Measurements from ENCODE around the gene UBXN7.
"Not testable (repeated sequence)": the region's sequence is repeated elsewhere in the genome, so short reads cannot be mapped to it uniquely, and the experiment has no call there.

Gene UBXN7

GRCh38 chr3:196432137-196432879 is at the start of gene UBXN7:
Gene UBXN7 (minus strand): TSS chr3:196432427. CDS start chr3:196432399, 28 bp downstream.
- DNase-seq = peak; percentile 88 to 92

GRCh38 chr3:196477678-196478077 is 45.5 kb upstream of the UBXN7 start:
- no peak for DNase-seq

DNA sequence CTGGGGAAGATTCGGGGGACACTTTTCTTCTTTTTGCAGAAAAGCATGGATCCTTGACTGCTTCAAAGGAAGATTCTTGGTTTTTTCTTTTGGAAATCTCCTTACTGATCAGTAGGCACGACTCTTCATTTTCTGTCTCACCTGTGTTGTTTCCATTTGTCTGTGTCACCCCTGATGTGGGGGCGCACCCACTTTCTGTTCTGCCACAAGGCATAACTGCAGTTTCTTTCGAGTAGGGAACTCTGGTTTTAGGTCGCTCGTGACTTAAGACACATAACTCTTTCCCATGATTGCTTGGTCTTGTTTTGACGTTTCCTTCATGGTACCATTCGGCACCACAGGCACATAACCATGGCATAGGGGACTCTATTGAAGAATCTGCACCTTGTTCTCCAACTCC is 40.1 kb upstream of the UBXN7 start:
- no peak for DNase-seq

GRCh38 chr3:196471551-196471950 is 39.3 kb upstream of the UBXN7 start:
- no peak for DNase-seq

- not testable (repeated sequence) for DNase-seq
These were observed 38.0 kb upstream of the UBXN7 start for GRCh38 chr3:196470182-196470581.

GRCh38 chr3:196463804-196464203 is 31.6 kb upstream of the UBXN7 start:
- DNase-seq = no peak

- DNase-seq = no peak
These were observed 31.2 kb upstream of the UBXN7 start for GRCh38 chr3:196463478-196463756.

- not testable (repeated sequence) for DNase-seq
These were observed 30.7 kb upstream of the UBXN7 start for GRCh38 chr3:196462680-196463477.

DNA sequence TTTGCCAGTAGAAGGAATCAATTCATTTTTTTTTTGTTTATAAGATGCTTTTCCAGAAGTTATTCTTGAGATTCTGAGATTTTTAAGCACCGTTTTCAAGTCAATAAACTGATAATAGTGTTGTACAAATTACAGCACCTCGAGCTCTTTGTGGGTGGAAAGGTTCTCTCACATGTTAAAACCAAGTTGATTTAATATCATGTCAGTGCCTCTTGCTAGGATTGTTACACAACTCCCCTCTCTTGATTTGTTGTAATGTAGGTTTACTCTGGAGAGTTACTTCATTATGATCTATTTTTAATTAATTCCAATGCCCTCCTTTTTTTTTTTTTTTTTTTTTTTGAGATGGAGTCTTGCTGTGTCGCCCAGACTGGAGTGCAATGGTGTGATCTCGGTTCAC is 25.8 kb upstream of the UBXN7 start:
- no peak for DNase-seq

DNA sequence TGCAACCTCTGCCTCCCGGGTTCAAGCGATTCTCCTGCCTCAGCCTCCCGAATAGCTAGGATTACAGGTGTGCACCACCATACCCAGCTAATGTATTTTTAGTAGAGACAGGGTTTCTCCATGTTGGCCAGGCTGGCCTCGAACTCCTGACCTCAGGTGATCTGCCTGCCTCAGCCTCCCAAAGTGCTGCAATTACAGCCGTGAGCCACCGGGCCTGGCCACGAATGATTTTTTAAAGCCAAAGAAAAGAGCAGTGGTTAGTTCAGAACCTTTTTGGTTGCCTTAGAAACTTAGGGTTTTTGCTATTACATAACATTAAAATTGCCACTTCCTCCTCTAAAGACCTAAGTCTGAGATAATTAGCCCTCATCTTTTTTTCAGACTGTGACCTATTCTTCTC is 25.2 kb upstream of the UBXN7 start:
- DNase-seq = peak in 1 of 2 donors; percentile 40

GRCh38 chr3:196454935-196455334 is 22.7 kb upstream of the UBXN7 start:
- DNase-seq = no peak

GRCh38 chr3:196445391-196445790 is 13.2 kb upstream of the UBXN7 start:
- DNase-seq = not testable (repeated sequence)

DNA sequence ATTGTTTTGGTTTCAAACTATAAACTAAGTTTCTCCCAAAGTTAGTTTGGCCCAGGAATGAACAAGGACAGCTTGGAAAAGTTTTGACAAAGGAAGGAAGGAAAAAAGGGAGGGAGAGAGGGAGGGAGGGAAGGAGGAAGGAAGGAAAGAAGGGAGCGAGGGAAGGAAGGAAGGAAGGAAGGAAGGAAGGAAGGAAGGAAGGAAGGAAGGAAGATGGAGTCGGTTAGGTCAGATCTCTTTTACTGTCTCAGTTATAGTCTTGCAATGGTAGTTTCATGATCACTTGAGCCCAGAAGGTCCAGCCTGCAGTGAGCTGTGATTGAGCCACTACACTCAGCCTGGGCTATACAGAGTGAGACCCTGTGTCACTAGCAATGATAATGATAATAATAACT is 12.3 kb upstream of the UBXN7 start:
- no peak for DNase-seq

- DNase-seq = no peak
These were observed 8.5 kb upstream of the UBXN7 start for GRCh38 chr3:196440696-196441095.

- no peak for DNase-seq
These were observed 7.9 kb upstream of the UBXN7 start for GRCh38 chr3:196440041-196440537.

DNA sequence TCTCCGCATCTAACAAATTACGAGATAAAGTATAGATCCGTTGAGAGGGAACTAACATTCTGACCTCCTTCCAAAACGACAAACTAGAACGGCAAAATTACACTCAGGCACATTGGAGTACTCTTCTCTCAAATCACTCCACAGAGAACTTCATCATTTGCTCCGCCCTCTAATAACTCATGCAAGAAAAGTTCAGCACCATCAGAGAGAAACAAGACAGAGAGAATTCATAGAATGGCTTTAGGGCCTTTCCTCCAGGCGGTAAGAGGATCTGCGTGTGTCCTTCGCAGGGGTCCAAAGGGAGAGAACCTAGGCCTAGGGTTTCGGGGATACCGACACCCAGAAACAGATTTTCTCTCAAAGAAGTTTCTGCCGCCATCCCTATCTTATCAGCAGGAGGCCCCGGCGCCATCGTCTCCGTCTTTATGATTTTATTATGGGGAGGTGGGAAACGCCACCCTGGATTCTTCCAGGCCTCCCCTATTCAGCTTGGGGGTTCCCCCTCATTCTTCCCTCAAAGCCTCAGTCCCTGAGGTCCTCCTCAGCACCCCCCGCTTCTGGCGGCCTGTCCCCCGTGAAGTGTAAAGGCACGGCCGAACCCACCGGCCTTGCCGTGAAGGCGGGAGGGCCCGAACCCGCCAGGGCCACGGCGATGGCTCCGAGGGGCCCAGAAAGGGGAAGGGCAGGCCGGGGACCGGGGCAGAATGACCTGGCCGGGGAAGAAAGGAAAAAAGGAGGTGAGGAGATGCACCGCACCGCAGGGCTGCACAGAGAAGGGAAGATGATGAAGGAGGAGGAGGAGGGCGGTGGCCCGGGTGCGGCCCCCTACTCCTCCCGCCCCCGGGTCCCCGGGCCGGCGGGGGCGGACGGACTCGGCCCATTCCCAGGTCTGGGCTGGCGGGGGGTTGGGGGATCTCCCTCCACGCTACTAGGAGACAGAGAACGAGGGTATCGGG is 768 bp downstream of the UBXN7 start:
- peak in 1 of 2 donors; percentile 33 for DNase-seq

DNA sequence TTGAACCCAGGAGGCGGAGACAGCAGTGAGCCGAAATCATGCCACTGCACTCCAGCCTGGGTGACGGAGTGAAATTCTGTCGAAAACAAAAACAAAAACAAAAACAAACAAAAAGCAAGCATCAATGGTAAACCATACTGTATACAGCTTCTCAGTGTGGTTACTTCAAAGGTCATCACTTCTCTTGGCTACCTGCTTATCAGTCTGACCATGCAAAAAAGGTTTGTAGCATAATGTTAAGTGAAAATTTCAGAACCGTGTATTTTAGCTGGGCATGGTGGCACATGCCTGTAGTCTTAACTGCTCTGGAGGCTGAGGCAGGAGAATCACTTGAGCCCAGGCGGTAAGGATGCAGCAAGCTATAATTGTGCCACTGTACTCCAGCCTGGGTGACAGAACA is 4.2 kb downstream of the UBXN7 start:
- DNase-seq = no peak

GRCh38 chr3:196424421-196424820 is 7.8 kb downstream of the UBXN7 start:
- DNase-seq = not testable (repeated sequence)

DNA sequence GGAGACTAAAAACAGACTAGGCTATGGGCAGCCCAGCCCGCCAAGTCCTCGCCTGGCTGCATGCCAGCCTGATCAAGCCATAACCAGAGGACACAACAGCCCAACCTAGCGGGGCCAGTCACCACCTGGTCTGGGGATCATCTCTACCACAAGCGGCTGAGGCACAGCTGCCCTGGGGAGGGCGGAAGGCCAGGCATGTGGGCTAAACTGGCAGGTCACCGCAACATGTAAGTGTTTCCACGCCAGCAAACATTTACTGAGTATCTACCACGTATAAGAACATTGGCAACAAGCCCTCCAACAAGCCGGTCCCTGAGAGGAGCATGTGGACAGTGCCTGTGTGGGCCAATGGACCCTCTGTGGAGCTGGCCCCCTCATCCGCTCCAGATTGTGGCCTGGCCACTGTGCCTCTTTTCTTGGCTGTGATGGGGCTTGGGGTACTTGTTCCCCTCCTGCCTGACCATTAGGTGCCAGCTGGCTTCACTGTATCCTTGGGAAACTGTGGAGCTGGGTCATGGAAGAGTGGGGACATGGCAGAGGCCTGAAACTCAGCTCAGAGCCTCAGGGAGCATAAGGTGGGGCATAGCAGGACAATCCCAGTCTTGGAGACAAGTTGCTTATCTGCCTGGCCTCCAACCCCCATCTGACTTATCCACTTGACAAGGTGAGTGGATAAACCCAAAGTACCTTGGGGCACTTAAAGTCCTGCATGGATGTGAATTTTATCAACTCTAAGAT is 9.0 kb downstream of the UBXN7 start:
- DNase-seq = no peak

DNA sequence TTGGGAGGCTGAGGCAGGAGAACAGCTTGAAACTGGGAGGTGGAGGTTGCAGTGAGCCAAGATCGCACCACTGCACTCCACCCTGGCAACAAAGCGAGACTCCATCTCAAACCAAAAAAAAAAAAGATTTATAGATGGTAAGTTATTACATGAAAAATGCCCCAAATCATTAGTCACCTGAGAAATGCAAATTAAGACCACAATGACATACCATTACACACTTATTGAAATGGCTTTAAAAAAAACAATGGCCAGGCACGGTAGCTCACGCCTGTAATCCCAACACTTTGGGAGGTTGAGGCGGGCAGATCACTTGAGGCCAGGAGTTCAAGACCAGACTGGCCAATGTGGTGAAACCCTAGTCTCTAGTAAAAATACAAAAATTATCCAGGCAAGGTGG is 10.6 kb downstream of the UBXN7 start:
- DNase-seq = not testable (repeated sequence)

DNA sequence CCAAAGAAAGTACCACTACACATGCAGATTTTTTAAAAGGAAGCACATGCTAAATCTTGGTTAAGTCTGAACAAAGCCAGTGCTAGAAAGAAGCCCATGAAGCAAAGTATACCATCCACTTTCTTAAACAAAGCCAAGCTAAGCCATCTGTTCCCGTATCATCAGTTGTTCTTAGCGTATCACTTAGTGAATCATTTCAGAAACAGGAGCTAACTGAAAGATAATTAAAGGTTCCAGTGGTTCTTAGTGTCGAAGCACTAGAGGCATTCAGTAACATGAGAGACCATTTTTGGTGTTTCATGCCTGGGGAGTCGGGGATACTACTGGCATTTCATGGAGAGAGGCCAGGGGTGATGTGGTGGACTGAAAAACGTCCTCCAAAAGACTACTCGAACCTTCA is 12.8 kb downstream of the UBXN7 start:
- no peak for DNase-seq

GRCh38 chr3:196418601-196419000 is 13.6 kb downstream of the UBXN7 start:
- no peak for DNase-seq

All from bone marrow (tissue), 2 donors.